ENCODE measurements around the gene MAGI2. TPM values are rescaled to one million over a fixed set of nuclear protein-coding genes. Genes with fewer than 3 reads are reported as not detected.

The MAGI2 gene
- total RNA-seq, 1 experiment from 2014 or later = 14.3 TPM

DNA sequence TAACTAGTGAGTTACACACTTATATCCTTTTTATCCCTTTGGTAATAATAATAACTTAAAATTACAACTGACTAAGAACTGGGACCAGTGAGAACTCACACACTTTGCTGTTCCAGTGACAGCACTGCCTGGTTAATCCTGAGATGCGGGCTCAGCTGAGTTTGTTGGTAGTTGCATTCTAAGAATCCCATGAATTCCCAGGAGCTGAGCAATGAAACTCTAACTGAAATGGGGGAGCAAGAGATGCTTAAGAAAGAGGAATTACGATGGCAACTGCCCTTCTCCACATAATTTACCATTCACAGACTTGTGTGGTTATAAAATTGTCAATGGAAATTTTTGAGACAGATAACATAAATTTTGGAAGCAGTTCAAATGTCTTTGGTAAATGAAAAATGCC, 659.4 kb downstream of the MAGI2 start:
- no peak overlapping the region for H3K27ac ChIP-seq (ENCODE audit: insufficient read length, low read depth, low read length)
- Mint-ChIP-seq H3K27ac (no peak overlapping the region), H3K9me3 (peaks cover 6 to 11% of the 10 kb centered on the region in 2 experiments; a peak in 4 of 5 replicates), H3K4me3 (no peak overlapping the region), H3K4me1 (peaks cover 8 to 10% of the 10 kb centered on the region in 2 experiments), H3K36me3 (ENCODE audit: insufficient read depth in 1 of 3, low read depth in 3 of 3) (peaks cover 0 to 12% (median 6%) of the 10 kb centered on the region in 3 experiments; a peak in 5 of 7 replicates), H3K27me3 (ENCODE audit: low read depth) (no peaks in the 10 kb centered on the region)
- no peak overlapping the region for H3K56ac ChIP-seq (ENCODE audit: insufficient read length, low read depth, low read length)
- no peaks in the 10 kb centered on the region for H3K9me3 ChIP-seq (ENCODE audit: control insufficient read depth, low read depth, low read length)
- H2BK5ac ChIP-seq (ENCODE audit: insufficient read length, low read length) = no peak overlapping the region
- no peak overlapping the region for H2AFZ ChIP-seq (ENCODE audit: low read length)
- H3K27me3 ChIP-seq (ENCODE audit: insufficient read depth, low read length) = no peaks in the 10 kb centered on the region
- H2BK120ac ChIP-seq (ENCODE audit: low read depth, low read length, poor library complexity, severe bottlenecking) = no peak overlapping the region
- no peak overlapping the region for H4K5ac ChIP-seq (ENCODE audit: insufficient read length, low read depth, low read length)
- no peak overlapping the region for H2AK5ac ChIP-seq (ENCODE audit: insufficient read length, low read length)
- no peaks in the 10 kb centered on the region for H3K23me2 ChIP-seq (ENCODE audit: insufficient read length, low read depth, low read length, poor library complexity, severe bottlenecking)
- H2BK15ac ChIP-seq (ENCODE audit: low read depth, low read length) = no peak overlapping the region
- no peak overlapping the region for H3T11ph ChIP-seq (ENCODE audit: low read length)
- no peak overlapping the region for H4K8ac ChIP-seq (replicated peaks; ENCODE audit: insufficient read length, low read depth, low read length)
- no peak overlapping the region for H3K4ac ChIP-seq (ENCODE audit: low read depth, low read length)
- no peak for DNase-seq
- no peak overlapping the region for H3K4me2 ChIP-seq (ENCODE audit: insufficient read depth, insufficient read length, low read length)
- H3K79me1 ChIP-seq (ENCODE audit: insufficient read depth, low read depth, low read length, poor library complexity, severe bottlenecking) = no peaks in the 10 kb centered on the region
- H4K20me1 ChIP-seq (ENCODE audit: control insufficient read depth, insufficient read depth, insufficient read length) = no peaks in the 10 kb centered on the region
- no peak overlapping the region for H2BK20ac ChIP-seq (ENCODE audit: low read depth, low read length, poor library complexity, severe bottlenecking)
- H2BK12ac ChIP-seq (ENCODE audit: insufficient read length, low read depth, low read length) = no peak overlapping the region
- no peak overlapping the region for H3K23ac ChIP-seq (ENCODE audit: insufficient read length, low read depth, low read length)
- no CpG with 5 or more reads among the region's 2 CpGs for WGBS (ENCODE audit: extremely low coverage, insufficient read length, low lambda C conversion rate)
- H3K18ac ChIP-seq (ENCODE audit: insufficient read length, low read depth, low read length) = no peak overlapping the region
- H3K9ac ChIP-seq (ENCODE audit: extremely low read depth, insufficient read length, low read length) = no peak overlapping the region
- TF ChIP-seq, protein P1, sequence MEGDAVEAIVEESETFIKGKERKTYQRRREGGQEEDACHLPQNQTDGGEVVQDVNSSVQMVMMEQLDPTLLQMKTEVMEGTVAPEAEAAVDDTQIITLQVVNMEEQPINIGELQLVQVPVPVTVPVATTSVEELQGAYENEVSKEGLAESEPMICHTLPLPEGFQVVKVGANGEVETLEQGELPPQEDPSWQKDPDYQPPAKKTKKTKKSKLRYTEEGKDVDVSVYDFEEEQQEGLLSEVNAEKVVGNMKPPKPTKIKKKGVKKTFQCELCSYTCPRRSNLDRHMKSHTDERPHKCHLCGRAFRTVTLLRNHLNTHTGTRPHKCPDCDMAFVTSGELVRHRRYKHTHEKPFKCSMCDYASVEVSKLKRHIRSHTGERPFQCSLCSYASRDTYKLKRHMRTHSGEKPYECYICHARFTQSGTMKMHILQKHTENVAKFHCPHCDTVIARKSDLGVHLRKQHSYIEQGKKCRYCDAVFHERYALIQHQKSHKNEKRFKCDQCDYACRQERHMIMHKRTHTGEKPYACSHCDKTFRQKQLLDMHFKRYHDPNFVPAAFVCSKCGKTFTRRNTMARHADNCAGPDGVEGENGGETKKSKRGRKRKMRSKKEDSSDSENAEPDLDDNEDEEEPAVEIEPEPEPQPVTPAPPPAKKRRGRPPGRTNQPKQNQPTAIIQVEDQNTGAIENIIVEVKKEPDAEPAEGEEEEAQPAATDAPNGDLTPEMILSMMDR (conservative IDR thresholded peaks at IDR 0.05) = no peak
- no peak overlapping the region for H4K91ac ChIP-seq (ENCODE audit: insufficient read length, low read depth, low read length)
- H3K14ac ChIP-seq (ENCODE audit: insufficient read depth, low read length) = no peak overlapping the region
- H3K79me2 ChIP-seq (ENCODE audit: insufficient read depth, low read length) = no peaks in the 10 kb centered on the region
- H3K4me1 ChIP-seq (ENCODE audit: insufficient read depth, low read length) = no peaks in the 10 kb centered on the region
